ENCODE results near the gene PIEZO2. TPM values are rescaled to one million over a fixed set of nuclear protein-coding genes. Genes with fewer than 3 reads are reported as not detected.

PIEZO2 gene
- total RNA-seq, 4 donors from 2014 or later = 0.68 to 2.2 (median 1.1) TPM

DNA sequence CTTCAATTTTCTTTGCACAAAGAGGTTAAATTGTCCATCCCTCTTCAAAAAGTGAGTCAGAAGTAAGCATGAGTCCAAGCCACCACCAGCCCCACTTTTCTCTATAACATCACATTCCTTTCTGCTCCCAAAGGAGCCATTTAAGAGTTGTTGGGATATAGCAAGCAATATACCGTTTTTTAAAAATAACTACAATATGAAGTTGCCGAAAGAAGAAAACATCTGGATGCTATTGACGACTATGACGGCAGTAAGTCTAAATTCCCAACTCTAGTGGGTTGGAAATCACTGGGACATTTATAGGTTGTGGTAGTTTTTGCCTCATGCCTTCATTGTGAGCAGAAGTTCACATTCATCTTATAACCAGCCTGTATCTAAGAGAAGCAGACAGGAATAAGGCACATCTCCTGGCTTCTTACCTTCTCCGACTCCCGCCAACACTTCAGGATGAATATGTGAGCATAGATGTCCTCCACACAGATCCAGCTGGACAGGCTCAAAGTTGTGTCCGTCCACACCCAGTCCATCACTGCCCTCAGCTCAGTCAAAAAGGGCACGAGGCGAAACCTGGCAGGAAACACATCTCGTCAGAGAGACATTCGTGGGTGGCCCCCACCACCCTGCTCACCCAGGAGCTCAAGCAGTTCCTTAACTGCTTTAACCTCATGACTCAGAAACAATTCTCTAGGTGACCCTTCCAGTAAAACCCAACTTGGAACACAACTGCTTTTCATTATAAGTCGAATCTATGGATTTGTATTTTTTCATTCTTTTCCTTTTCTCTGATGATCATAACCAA, 459.9 kb downstream of the PIEZO2 start:
- H3K27me3 ChIP-seq = no peaks in the 10 kb centered on the region
- 62% methylated on average over 12 of the region's 12 CpGs for WGBS
- DNase-seq (ENCODE audit: low spot score in 2 of 2) = no peak
- no peak overlapping the region for H3K4me3 ChIP-seq
- no peak overlapping the region for H3K27ac ChIP-seq
- H3K4me1 ChIP-seq = no peaks in the 10 kb centered on the region
- TF ChIP-seq, protein P1, sequence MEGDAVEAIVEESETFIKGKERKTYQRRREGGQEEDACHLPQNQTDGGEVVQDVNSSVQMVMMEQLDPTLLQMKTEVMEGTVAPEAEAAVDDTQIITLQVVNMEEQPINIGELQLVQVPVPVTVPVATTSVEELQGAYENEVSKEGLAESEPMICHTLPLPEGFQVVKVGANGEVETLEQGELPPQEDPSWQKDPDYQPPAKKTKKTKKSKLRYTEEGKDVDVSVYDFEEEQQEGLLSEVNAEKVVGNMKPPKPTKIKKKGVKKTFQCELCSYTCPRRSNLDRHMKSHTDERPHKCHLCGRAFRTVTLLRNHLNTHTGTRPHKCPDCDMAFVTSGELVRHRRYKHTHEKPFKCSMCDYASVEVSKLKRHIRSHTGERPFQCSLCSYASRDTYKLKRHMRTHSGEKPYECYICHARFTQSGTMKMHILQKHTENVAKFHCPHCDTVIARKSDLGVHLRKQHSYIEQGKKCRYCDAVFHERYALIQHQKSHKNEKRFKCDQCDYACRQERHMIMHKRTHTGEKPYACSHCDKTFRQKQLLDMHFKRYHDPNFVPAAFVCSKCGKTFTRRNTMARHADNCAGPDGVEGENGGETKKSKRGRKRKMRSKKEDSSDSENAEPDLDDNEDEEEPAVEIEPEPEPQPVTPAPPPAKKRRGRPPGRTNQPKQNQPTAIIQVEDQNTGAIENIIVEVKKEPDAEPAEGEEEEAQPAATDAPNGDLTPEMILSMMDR (IDR thresholded peaks at IDR 0.05) = no peak
- TF ChIP-seq POLR2AphosphoS5 (IDR thresholded peaks at IDR 0.05) (no peak), EP300 (IDR thresholded peaks at IDR 0.05) (no peak), POLR2A (IDR thresholded peaks at IDR 0.05) (no peak)
- no peaks in the 10 kb centered on the region for H3K9me3 ChIP-seq
- H3K36me3 ChIP-seq = no peaks in the 10 kb centered on the region

DNA sequence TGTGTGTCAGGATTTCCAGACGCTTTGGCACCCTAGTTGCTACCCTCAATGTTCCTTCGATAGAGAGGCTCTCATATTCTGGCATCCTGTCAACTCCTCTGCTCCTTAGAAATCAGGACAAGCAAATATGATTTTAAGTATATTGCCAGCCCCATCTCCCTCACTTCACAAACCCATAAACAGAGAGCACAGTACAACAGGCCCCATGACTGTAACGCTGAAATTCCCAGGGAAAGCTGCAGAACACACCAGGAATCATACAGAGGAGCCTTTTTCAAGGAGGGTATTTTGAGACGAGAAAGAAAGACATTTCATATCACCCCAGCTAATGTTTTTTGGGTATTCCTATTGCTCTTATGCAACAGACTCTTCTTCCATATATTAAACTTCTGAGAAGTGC, 460.6 kb downstream of the PIEZO2 start:
- H3K4me1 ChIP-seq = no peaks in the 10 kb centered on the region
- TF ChIP-seq EP300 (IDR thresholded peaks at IDR 0.05) (no peak), POLR2AphosphoS5 (IDR thresholded peaks at IDR 0.05) (no peak), POLR2A (IDR thresholded peaks at IDR 0.05) (no peak)
- TF ChIP-seq, protein P1 (IDR thresholded peaks at IDR 0.05) = no peak
- no peak for DNase-seq (ENCODE audit: low spot score in 2 of 2)
- no peaks in the 10 kb centered on the region for H3K9me3 ChIP-seq
- no peaks in the 10 kb centered on the region for H3K27me3 ChIP-seq
- no peak overlapping the region for H3K27ac ChIP-seq
- H3K36me3 ChIP-seq = no peaks in the 10 kb centered on the region
- WGBS = 66% methylated on average over 4 of the region's 4 CpGs
- no peak overlapping the region for H3K4me3 ChIP-seq

DNA sequence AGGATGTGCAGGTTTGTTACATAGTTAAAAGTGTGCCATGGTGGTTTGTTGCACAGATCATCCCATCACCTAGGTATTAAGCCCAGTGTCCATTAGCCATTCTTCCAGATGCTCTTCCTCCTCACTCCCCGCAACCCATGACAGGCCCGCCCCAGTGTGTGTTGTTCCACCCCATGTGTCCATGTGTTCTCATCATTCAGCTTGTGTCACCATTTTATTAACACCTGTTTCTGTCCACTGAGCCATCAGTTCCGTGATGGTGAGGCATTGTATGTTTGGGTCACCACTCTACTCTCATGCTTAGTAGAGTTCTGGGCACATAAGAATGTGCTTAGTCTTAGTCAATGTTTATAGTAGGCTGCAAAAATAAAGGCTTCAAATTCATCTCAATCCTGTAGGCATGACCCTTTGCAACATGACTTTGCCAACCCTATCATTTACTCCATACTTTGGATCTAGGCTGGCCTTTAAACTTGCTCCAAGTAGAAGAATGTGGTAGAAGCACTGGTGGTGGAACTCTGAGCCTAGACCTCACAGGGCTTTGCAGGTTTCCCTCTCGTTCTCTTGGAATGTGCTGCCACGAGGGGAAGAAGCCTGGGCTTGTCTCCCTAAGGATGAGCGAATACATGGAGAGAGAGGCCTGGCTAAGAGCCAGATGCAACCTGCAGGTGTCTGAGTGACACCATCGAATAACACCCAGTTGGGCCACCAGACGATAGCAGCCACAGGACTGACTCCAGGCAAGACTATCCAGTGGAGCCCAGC, 462.0 kb downstream of the PIEZO2 start:
- Histone ChIP-seq H3K4me1 (no peaks in the 10 kb centered on the region), H3K27me3 (no peaks in the 10 kb centered on the region), H3K4me3 (no peak overlapping the region), H3K27ac (no peak overlapping the region), H3K36me3 (no peaks in the 10 kb centered on the region), H3K9me3 (no peaks in the 10 kb centered on the region)
- 66% methylated on average over 7 of the region's 8 CpGs for WGBS
- TF ChIP-seq POLR2AphosphoS5 (IDR thresholded peaks at IDR 0.05) = no peak
- TF ChIP-seq, protein P1 (IDR thresholded peaks at IDR 0.05) = no peak
- no peak for TF ChIP-seq POLR2A (IDR thresholded peaks at IDR 0.05)
- no peak for DNase-seq (ENCODE audit: low spot score in 2 of 2)

DNA sequence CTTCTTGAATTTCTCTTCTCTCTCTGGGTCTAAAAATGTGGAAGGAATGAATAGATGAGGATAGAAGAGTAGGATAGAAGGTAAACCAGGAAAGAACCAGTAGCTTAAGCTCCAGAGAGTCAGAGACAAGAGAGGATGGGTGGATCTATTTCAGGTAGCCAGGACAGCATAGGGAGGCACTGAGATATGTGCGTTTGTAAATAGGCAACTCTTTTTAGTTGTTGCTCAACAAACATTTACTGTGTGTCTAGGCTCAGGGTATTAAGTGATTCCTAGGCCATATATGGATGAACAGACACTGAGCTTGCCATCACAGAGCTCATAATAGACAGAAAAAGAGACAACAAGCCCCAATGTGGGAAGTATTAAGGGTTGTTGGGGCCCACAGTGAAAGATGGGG, 463.1 kb downstream of the PIEZO2 start:
- Histone ChIP-seq H3K4me1 (no peaks in the 10 kb centered on the region), H3K27me3 (no peaks in the 10 kb centered on the region), H3K27ac (no peak overlapping the region), H3K4me3 (no peak overlapping the region), H3K9me3 (no peaks in the 10 kb centered on the region), H3K36me3 (no peaks in the 10 kb centered on the region)
- 0% methylated on average over 1 of the region's 1 CpG for WGBS
- no peak for DNase-seq (ENCODE audit: low spot score in 2 of 2)
- TF ChIP-seq, protein P1 (IDR thresholded peaks at IDR 0.05) = no peak
- TF ChIP-seq POLR2AphosphoS5 (IDR thresholded peaks at IDR 0.05) (no peak), EP300 (IDR thresholded peaks at IDR 0.05) (no peak), POLR2A (IDR thresholded peaks at IDR 0.05) (no peak)

DNA sequence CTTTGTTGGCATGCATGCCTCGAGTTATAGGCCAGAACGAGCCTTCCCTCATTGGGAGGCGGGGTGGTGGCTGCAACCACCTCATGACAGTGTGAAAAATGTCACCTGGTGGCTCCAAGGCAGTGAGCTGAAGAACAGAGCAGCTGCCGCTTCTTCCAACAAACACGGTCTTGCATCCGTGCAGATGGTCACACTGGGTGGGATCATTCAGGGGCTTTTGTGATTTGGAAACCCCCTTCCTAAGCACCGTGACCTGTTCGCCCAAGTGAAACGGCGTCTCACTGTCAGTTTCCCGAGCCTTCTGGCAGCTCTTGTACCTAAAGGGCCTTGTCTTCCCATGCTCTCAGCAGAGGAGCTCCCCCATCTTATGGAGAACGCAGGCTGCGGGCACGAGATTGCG, 463.9 kb downstream of the PIEZO2 start:
- no peak overlapping the region for H3K27ac ChIP-seq
- TF ChIP-seq POLR2A (IDR thresholded peaks at IDR 0.05) = no peak
- TF ChIP-seq, protein P1 (IDR thresholded peaks at IDR 0.05) = no peak
- TF ChIP-seq EP300 (IDR thresholded peaks at IDR 0.05) = no peak
- TF ChIP-seq POLR2AphosphoS5 (IDR thresholded peaks at IDR 0.05) = no peak
- 84% methylated on average over 15 of the region's 15 CpGs for WGBS
- H3K36me3 ChIP-seq = no peaks in the 10 kb centered on the region
- H3K9me3 ChIP-seq = no peaks in the 10 kb centered on the region
- no peaks in the 10 kb centered on the region for H3K4me1 ChIP-seq
- no peak for DNase-seq (ENCODE audit: low spot score in 2 of 2)
- H3K4me3 ChIP-seq = no peak overlapping the region
- no peaks in the 10 kb centered on the region for H3K27me3 ChIP-seq
